T-helper 2 cell treated with Interferon-gamma antibody and Interleukin-4, amounts not matched to agents 5 μg/mL and 100 μg/mL, for 36 hours (primary cell): ENCODE measurements around the gene REEP2.
"Not testable (repeated sequence)": the region's sequence is repeated elsewhere in the genome, so short reads cannot be mapped to it uniquely, and the experiment has no call there.

Experiments used
- DNase-seq: peaks from one replicate; pipeline ENCODE4 v3.0.0; 2021; ENCODE audit warnings: low spot score
- H3K27ac Mint-ChIP-seq: one replicate; pipeline ENCODE4 v1.8.0; 2021; ENCODE audit warnings: mild to moderate bottlenecking, mixed read lengths
- H3K27me3 Mint-ChIP-seq: one replicate; pipeline ENCODE4 v1.8.0; 2021; ENCODE audit warnings: low read depth, mixed read lengths
- H3K36me3 Mint-ChIP-seq: one replicate; pipeline ENCODE4 v1.8.0; 2021; ENCODE audit warnings: low read depth, mixed read lengths
- H3K4me1 Mint-ChIP-seq: one replicate; pipeline ENCODE4 v1.8.0; 2021; ENCODE audit warnings: low read depth, mixed read lengths
- H3K4me3 Mint-ChIP-seq: one replicate; pipeline ENCODE4 v1.8.0; 2022; ENCODE audit warnings: mild to moderate bottlenecking, moderate library complexity, mixed read lengths
- H3K9me3 Mint-ChIP-seq: one replicate; pipeline ENCODE4 v1.8.0; 2021; ENCODE audit warnings: mixed read lengths

REEP2 gene, protein sequence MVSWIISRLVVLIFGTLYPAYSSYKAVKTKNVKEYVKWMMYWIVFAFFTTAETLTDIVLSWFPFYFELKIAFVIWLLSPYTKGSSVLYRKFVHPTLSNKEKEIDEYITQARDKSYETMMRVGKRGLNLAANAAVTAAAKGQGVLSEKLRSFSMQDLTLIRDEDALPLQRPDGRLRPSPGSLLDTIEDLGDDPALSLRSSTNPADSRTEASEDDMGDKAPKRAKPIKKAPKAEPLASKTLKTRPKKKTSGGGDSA

DNA sequence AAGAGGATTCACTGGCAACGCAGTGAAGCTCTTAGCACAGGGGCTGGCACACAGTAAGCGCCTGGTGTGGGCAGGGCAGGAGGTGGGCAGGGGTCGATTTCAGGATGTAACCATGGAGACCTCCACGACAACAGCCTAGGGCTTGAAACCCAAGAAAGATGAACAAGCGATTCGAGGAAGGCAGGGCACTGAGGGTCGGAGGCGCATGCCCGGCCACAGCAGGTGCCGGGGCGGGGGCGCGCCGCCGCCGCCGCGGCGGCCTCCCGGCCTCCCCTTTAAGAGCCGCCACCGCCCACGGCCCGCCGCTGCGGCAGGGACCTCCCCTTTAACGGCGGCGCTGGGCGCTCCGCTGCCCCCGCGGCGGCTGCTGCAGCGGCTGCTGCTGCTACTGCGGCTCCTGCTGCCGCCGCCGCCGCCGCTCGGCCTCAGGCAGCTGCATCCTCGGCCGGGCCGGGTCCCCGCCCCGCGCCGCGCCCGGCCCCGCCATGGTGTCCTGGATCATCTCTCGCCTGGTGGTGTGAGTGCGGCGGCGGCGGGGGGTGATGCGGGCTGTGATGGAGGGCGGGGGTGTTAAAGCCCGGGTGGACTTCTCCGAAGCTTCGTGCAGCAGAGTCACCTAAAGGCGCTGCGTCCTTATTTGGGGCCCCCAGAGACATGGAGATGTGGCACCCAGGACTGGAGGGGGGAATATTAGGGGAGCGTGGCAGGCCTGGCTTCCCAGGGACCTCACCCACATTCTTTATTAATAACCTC lies at the start of gene REEP2:
REEP2 (plus strand) TSS at position 334 of the 753 bp plus-strand sequence; CDS start at position 486, 152 bp downstream.
- Mint-ChIP-seq H3K4me3 (peak within 1 kb of the TSS; percentile 80), H3K27me3 (no peaks in the 10 kb centered on the region), H3K9me3 (no peaks in the 10 kb centered on the region), H3K27ac (peak within 1 kb of the TSS; percentile 17), H3K4me1 (peaks cover 8% of the 10 kb centered on the region), H3K36me3 (peaks cover 14% of the 10 kb centered on the region)
- peak; percentile 73 for DNase-seq

DNA sequence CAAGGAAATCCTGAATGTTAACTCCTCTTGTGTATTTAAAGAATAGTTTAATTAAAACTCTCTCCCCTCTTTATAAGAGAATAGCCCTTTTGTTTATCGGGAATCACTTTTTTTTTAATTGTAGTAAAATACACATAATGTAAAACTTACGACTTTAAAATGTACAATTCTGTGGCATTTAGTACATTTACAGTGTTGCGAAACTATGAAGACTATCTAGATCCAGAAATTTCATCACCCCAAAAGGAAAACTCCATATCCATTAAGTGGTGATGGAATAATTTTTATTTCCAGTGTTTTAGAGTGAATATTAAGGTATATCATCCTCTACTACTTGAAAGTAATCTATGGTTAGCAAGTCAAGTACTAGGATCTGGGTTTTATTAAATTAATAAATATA lies 49.5 kb upstream of the REEP2 start:
- DNase-seq: no peak
- H3K4me3 Mint-ChIP-seq: no peak overlapping the region
- no peaks in the 10 kb centered on the region for H3K27me3 Mint-ChIP-seq
- no peaks in the 10 kb centered on the region for H3K4me1 Mint-ChIP-seq
- no peak overlapping the region for H3K27ac Mint-ChIP-seq
- H3K36me3 Mint-ChIP-seq: peaks cover 30% of the 10 kb centered on the region
- no peaks in the 10 kb centered on the region for H3K9me3 Mint-ChIP-seq

DNA sequence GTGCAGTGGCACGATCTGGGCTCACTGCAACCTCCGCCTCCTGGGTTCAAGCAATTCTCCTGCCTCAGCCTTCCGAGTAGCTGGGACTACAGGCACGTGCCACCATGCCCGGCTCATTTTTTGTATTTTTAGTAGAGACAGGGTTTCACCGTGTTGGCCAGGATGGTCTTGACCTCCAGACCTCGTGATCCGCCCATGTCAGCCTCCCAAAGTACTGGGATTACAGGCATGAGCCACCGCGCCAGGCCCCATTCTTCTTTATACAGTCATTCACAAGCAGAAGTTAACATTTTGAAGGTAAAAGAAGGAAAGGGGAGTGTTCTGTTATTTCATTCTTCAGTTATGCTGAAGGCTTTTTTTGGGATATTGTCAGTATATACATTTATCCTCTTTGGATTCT lies 48.9 kb upstream of the REEP2 start:
- peaks cover 36% of the 10 kb centered on the region for H3K36me3 Mint-ChIP-seq
- H3K9me3 Mint-ChIP-seq, DNase-seq, H3K4me3 Mint-ChIP-seq, H3K27ac Mint-ChIP-seq, H3K27me3 Mint-ChIP-seq, H3K4me1 Mint-ChIP-seq: not testable (repeated sequence)

DNA sequence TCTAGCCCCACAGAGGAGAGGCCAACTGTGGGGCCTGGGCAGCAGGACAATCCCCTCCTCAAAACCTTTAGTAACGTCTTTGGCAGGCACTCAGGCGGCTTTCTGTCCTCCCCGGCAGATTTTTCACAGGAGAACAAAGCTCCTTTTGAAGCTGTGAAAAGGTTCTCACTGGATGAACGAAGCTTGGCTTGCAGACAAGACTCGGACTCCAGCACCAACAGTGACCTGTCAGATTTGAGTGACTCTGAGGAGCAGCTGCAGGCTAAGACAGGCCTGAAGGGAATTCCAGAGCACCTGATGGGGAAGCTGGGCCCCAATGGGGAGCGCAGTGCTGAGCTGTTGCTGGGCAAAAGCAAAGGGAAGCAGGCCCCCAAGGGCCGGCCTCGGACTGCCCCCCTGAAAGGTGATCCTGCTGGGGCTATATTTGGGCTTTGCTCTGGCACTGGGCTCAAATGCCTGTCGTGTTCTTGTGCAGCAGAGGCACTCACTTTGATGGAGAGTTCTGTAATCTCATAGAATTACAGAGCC lies 46.9 kb upstream of the REEP2 start:
- Mint-ChIP-seq H3K27ac (no peak overlapping the region), H3K4me1 (no peaks in the 10 kb centered on the region), H3K27me3 (no peaks in the 10 kb centered on the region), H3K9me3 (no peaks in the 10 kb centered on the region), H3K4me3 (no peak overlapping the region), H3K36me3 (peaks cover 35% of the 10 kb centered on the region)
- no peak for DNase-seq

DNA sequence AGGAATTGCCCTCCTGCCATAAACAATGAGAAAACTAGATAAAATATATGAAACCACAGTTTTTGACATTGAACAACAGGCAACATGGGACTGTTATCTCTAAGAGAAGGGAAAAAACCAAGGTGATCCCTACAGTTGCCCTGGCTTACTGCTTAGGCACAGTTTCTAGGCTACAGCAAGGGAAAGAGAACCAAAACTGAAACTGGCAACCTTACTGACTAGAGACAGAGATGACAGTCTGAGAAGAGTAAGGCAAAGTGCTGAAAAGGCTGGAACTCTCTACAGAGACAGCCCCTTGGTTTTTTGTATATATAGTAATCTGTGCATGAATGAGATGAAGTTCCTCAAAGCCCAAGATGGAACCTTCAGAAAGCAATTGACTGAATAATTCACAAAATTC lies 36.2 kb upstream of the REEP2 start:
- DNase-seq: no peak
- Mint-ChIP-seq H3K9me3 (no peaks in the 10 kb centered on the region), H3K4me3 (no peak overlapping the region), H3K4me1 (peaks cover 12% of the 10 kb centered on the region), H3K36me3 (peaks cover 52% of the 10 kb centered on the region), H3K27me3 (no peaks in the 10 kb centered on the region), H3K27ac (peak overlapping the region; percentile 34)

DNA sequence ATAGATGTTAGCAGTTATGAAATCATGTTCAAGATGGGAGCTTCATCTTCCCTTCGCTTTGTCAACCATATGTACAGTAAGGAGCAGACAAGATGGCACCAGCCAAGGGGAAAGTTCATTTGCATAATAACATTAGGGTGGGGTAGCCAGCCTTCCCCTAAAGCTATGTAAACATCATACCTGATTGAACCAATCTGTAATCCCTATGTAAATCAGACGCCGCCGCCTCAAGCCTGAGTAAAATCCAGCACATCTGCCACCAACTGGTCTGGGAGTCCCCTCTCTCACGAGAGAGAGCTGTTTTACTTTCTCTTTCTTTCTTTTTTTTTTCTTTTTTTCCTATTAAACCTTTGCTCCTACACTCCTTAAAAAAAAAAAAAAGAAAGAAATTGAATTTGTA lies 30.8 kb upstream of the REEP2 start:
- no peaks in the 10 kb centered on the region for H3K27me3 Mint-ChIP-seq
- H3K36me3 Mint-ChIP-seq: peaks cover 43% of the 10 kb centered on the region
- peak overlapping the region; percentile 3 for H3K27ac Mint-ChIP-seq
- no peak for DNase-seq
- no peak overlapping the region for H3K4me3 Mint-ChIP-seq
- H3K4me1 Mint-ChIP-seq: peaks cover 1% of the 10 kb centered on the region
- H3K9me3 Mint-ChIP-seq: no peaks in the 10 kb centered on the region

DNA sequence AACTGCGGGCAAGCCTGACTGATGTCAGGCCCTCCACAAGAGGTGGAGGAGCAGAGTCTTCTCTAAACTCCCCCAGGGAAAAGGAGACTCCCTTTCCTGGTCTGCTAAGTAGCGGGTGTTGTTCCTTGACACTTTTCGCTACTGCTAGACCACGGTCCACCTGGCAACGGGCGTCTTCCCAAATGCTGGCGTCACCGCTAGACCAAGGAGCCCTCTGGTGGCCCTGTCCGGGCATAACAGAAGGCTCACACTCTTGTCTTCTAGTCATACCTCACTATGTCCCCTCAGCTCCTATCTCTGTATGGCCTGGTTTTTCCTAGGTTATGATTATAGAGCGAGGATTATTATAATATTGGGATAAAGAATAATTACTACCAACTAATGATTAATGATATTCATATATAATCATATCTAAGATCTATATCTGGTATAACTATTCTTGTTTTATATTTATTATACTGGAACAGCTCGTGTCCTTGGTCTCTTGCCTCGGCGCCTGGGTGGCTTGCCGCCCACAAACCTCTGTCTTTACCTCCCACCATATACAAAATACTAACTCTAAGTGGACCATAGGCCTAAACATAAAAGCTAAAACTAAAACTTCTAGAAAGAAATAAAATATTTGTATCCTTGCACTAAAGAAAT lies 27.7 kb upstream of the REEP2 start:
- not testable (repeated sequence) for H3K4me1 Mint-ChIP-seq, H3K27me3 Mint-ChIP-seq, H3K4me3 Mint-ChIP-seq, H3K9me3 Mint-ChIP-seq, H3K27ac Mint-ChIP-seq
- DNase-seq: peak; percentile 9
- H3K36me3 Mint-ChIP-seq: peaks cover 42% of the 10 kb centered on the region

DNA sequence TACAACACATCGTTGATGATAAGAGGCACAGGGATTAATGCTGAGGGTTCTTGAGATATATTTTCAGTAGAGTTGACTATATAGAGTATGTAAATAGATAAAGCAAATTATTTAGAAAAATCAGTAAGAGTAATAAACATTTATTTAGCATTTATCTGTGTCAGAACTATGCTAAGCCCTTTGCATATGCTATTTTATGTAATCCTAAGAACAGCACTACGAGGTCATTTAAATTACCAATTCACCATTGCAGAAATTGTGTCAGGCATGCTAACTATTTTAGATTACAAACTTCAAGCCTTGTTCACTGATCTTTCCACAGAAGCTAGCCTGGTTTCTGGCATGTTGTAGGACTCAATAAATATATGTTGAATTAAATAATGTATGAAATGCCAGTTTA lies 20.4 kb upstream of the REEP2 start:
- Mint-ChIP-seq H3K9me3 (no peaks in the 10 kb centered on the region), H3K4me1 (peaks cover 3% of the 10 kb centered on the region), H3K27me3 (no peaks in the 10 kb centered on the region), H3K4me3 (no peak overlapping the region), H3K27ac (no peak overlapping the region), H3K36me3 (peaks cover 42% of the 10 kb centered on the region)
- no peak for DNase-seq

DNA sequence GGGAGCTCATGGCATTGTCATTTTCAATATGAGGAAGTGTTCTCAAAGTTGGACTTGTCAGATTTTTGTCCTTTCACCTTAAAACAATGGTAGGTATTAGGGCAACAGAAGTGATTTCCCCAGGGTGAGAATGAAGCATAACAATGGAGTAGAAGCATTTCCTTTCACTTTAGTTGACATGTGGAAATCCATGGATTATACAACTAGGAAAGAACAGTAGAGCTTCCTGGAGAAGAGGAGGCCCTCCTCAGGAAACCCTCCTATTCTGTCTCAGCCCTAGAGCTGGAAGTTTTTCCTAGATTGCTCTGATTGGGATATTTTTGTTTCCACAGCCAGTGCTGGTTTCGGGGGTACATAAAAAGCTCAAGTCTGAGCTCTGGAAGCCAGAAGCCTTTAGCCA lies 13.8 kb upstream of the REEP2 start:
- peaks cover 2% of the 10 kb centered on the region for H3K4me1 Mint-ChIP-seq
- H3K36me3 Mint-ChIP-seq: peaks cover 57% of the 10 kb centered on the region
- H3K27me3 Mint-ChIP-seq: no peaks in the 10 kb centered on the region

DNA sequence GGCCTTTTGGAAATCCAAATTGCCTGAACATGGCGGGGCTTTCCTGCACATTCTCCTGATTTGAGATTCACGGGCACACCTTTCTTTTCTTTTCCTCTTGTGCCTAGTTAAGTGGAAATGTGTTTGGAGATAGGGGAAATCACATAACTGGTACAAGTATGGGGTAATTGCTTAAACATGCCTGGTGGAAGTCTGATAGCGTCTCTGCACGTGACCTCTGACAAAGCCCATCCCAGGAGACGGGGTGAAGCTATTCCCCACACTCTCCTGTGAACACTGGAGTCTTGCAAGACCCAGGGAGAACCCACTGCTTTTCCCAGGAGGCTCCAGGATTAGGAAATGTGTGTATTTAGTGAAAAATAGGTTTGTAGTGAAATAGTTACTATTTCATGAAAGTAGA lies 2.9 kb upstream of the REEP2 start:
- Mint-ChIP-seq H3K27me3 (no peaks in the 10 kb centered on the region), H3K4me1 (peaks cover 8% of the 10 kb centered on the region), H3K36me3 (peaks cover 28% of the 10 kb centered on the region), H3K9me3 (no peaks in the 10 kb centered on the region), H3K4me3 (no peak overlapping the region), H3K27ac (no peak overlapping the region)
- no peak for DNase-seq

More for the DNA sequence above, 13.8 kb upstream of the REEP2 start:
- Mint-ChIP-seq H3K27ac (no peak overlapping the region), H3K4me3 (no peak overlapping the region), H3K9me3 (no peaks in the 10 kb centered on the region)
- no peak for DNase-seq

DNA sequence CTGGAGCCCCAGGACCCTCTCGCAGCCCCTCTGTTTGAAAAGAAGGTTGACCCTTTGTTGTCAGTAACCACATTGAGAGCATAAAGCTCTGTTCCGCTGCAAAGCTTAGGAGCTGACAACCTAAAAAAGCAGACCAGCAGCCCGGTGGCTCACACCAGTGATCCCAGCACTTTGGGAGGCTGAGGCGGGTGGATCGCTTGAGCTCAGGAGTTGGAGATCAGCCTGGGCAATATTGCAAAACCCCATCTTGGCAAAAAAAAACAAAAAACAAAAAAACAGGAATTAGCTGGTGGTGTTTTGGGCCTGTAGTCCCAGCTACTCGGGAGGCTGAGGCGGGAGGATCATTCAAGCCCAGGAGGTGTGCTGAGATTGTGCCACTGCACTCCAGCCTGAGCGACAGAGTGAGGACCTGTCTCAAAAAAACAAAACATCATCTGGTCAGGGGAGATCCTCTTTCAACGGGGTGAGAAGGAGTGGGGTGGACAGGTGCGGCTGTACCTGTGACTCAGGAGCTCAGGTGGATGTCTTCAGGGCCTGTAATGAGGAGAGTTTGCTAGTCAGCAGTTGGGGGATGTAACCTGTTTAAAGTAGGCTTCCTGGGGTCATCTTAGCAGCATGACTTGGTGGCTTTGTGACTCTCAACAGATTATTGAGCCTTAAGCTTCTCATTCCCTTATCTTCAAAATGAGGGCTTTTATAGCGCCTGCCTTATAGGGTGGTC lies 694 bp upstream of the REEP2 start:
- no peaks in the 10 kb centered on the region for H3K9me3 Mint-ChIP-seq
- H3K4me3 Mint-ChIP-seq: peak overlapping the region; percentile 77
- peak overlapping the region; percentile 17 for H3K27ac Mint-ChIP-seq
- no peaks in the 10 kb centered on the region for H3K27me3 Mint-ChIP-seq
- no peak for DNase-seq
- H3K4me1 Mint-ChIP-seq: peaks cover 8% of the 10 kb centered on the region
- H3K36me3 Mint-ChIP-seq: peaks cover 14% of the 10 kb centered on the region

DNA sequence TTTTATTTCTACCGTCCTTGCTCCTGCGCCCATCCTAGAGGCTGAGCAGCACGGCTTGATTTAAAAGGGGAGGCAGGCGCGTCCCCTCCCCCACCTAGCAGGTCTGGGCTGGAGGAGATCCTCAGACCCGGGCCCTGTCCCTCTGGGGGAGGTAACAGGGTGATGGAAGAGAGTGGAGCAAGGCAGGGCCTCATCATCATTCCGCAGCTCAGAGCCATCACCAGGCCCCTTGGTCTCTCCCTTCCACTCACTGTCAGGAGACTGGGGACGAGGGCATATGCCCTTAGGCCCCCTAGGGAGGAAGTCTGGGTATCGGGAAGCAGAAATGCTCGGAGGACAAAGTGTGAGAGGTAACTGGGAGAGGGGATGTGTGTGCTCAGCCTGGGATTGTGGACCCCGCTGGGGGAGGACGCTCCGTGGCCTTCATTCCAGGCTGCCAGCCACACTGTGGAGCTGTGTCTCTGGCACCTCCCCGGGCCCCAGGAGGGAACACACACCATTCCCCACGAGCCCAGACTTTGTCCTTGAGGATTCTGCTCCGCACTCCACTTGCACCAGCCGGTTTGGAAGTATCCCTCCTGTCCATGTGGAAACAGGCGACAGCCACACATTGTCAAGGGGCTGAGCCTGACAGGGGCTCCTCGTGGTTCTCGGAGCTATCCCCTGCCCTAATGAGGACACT lies 761 bp downstream of the REEP2 start:
- DNase-seq: no peak
- no peak overlapping the region for H3K27ac Mint-ChIP-seq

More for the DNA sequence above, 761 bp downstream of the REEP2 start:
- Mint-ChIP-seq H3K36me3 (peaks cover 13% of the 10 kb centered on the region), H3K27me3 (no peaks in the 10 kb centered on the region), H3K9me3 (no peaks in the 10 kb centered on the region), H3K4me3 (peak overlapping the region; percentile 80), H3K4me1 (peaks cover 8% of the 10 kb centered on the region)
